GM18907 (cell line): ENCODE data around the gene DCTN2.
"Not testable (repeated sequence)": the region's sequence is repeated elsewhere in the genome, so short reads cannot be mapped to it uniquely, and the experiment has no call there.

ENCODE experiments used
- ATAC-seq: cut with Tn5 transposase; IDR thresholded peaks from one replicate; pipeline ENCODE4 v1.9.1; 2021; ENCODE audit warnings: mild to moderate bottlenecking, moderate library complexity; ENCODE audit not compliant: unreplicated experiment

Gene DCTN2

DNA sequence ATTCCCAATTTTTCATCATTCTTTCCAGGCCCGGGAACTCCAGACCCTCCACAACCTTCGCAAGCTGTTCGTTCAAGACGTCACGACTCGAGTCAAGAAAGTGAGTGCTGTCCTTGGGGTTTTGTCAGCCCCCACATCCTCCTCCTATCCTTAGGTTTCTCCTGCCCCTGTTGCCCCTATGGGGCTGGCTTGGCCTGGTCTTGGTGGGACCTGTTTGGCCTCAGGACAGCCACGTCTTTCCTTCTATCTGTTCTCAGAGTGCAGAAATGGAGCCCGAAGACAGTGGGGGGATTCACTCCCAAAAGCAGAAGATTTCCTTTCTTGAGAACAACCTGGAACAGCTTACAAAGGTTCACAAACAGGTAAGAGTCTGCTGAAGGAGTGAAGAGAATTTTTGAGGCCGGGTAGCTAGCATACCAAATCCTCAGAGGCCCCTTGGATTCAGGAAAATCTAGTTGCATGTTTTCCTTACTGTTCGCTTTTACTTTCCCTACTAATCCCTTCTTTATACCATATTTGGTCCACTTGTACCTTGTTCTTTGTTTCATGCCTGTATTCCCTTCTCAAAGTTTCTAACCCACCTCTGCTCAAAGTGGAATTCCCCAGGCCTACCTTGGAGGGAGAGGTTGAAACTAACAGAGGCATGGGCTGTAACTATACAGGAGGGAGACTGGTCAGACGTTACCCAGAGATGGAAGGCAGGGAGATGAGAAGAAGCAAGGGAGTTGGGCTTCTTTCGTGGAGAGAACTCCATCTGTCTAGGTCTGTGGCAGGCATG, 31.2 kb upstream of the DCTN2 start:
- no peak for ATAC-seq

DNA sequence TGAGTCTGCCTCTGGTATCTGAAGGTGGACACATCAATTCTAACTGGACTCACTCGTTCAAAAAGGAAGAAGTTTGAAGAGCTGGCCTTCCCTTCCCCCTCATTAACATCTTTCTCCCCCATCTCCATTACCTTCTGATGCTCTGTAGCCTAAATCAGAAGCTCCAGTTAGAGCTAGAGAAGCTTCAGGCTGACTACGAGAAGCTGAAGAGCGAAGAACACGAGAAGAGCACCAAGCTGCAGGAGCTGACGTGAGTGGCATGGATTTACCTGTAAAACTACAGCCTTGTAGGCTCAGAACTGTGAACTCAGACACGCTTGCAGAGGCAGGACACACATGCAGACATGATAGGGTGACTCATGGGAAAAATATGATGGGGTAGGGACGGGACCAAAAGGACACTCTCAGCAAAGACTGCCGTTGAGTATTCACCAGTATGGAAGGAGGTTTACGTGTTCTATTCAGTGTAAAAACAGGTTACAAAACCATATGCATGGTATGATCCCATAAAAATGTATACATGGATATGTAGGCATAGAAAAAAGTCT, 29.7 kb upstream of the DCTN2 start:
- no peak for ATAC-seq

- ATAC-seq = no peak
Observed at GRCh38 chr12:57575771-57576612, 29.0 kb upstream of the DCTN2 start.

DNA sequence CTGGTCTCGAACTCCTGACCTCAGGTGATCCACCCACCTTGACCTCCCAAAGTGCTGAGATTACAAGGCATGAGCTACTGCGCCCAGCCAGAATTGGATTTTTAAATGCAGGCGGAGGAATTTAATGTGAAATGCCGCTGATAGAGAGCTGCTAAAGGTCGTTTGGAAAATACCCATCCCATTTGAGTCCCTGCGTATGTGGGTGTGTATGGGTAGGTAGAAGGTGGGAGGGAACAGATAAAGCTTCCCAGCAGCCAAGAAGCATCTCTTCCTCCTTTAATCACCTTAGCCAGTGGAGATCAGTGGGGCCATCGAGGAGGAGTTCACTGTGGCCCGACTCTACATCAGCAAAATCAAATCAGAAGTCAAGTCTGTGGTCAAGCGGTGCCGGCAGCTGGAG, 27.8 kb upstream of the DCTN2 start:
- ATAC-seq = no peak

DNA sequence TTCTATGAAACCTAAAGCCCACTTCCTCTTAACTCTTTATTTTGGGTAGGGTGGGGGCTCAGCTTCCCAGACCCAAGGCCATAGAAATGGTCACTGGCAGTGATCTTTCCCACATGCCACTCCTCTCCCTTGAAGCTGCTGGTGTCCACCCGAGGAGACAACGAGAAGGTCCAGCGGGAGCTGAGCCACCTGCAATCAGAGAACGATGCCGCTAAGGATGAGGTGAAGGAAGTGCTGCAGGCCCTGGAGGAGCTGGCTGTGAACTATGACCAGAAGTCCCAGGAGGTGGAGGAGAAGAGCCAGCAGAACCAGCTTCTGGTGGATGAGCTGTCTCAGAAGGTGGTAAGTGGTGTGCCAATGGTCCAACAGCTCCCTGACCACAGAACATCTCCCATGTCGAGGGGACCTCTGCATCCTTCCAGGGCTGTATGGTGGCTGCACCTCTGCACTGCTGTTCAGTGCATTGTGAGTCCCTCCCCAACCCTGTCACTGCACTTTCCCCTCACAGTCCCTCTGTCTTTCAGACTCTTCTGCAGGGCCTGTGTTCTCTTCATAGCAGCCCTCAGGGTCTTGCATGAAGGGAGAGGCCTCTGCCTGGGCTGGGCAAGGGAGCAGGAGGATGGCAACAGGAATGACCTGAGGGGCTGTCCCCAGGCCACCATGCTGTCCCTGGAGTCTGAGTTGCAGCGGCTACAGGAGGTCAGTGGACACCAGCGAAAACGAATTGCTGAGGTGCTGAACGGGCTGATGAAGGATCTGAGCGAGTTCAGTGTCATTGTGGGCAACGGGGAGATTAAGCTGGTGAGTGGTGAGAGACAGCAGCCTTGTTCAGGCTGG, 25.2 kb upstream of the DCTN2 start:
- no peak for ATAC-seq

GRCh38 chr12:57570438-57570837, 23.4 kb upstream of the DCTN2 start:
- ATAC-seq = not testable (repeated sequence)

DNA sequence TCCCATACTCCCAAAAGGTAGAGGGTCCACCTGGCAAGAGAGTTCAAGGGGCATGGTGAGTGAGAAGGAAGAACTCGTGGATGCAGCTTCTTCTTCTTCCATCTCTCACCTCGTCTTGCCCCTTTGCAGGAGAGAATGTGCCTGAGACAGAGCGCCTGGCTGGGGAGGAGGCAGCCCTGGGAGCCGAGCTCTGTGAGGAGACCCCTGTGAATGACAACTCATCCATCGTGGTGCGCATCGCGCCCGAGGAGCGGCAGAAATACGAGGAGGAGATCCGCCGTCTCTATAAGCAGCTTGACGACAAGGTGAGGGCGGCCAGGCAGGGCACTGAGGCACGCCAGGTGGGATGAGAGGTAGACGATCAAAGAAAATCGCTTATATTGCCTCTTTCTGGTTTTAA, 22.9 kb upstream of the DCTN2 start:
- ATAC-seq = no peak

DNA sequence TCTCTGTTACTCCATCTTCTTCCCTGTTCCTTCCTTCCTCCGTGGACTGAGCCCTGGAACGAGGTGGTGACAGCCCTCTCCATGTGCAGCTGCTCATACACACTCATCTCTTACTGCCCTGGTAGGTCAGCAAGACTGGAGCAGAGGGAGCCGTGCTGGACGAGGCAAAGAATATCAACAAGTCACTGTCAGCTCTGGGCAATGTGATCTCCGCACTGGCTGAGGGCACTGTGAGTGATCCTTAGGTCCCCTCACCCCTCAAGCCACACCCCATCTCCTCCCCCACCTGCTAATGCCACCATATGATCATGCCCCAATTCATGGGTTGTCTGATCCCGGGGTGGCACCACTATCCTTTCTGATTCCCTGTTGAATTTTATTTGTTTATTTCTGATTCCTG, 21.8 kb upstream of the DCTN2 start:
- no peak for ATAC-seq

DNA sequence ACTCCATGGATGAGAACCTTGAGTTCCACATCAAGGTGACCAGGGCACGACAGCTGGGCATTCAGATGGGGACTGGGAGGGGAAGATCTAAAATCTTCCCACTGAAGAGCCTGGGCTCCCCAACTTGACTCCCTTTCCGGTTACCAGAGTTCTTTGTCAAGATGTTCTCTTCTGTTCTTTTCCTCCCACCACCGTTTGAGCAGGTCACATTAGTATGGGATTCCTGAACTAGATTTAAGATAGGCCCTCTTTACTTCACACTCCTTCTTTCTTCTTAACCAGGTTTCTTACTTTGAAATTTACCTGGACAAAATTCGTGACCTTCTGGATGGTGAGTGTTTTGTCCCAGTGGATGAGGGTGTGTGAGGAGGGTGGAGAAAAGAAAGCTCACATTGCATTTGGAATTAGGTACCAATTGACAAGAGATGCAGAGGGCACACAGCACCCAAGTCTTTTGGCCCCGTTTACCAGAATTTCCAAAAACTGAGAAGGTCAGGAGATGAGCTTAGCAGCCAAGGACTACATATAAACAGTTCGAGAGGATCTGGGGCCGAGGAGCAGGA, 17.3 kb upstream of the DCTN2 start:
- ATAC-seq = no peak

DNA sequence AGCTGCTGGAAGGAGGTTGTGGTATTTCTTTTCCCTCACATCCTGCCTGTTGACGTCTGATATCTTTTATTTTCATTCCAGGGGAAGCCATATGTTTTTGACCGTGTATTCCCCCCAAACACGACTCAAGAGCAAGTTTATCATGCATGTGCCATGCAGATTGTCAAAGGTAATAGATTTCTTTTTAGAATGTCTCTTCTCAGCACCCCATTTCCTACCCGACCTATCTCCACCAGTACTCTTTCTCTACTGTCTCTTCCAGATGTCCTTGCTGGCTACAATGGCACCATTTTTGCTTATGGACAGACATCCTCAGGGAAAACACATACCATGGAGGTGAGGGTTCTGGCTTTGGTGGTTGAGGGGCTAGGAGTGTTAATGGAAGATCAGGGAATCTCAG, 16.4 kb upstream of the DCTN2 start:
- ATAC-seq = no peak

DNA sequence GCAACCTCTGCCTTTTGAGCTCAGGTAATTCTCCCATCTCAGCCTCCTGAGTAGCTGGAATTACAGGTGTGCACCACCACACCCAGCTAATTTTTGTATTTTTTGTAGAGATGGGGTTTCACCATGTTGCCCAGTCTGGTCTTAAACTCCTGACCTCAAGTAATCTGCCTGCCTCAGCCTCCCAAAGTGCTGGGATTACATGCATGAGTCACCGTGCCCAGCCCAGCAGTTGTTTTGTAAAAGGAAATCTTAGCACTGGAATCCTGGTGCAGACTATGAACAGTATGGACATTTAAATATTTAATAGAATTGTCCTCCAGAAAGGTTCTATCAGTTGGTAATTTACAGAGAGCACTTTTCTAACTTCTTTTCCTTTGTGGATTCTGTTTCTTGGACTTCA, 14.1 kb upstream of the DCTN2 start:
- ATAC-seq = not testable (repeated sequence)

GRCh38 chr12:57560516-57560915, 13.5 kb upstream of the DCTN2 start:
- ATAC-seq = no peak

DNA sequence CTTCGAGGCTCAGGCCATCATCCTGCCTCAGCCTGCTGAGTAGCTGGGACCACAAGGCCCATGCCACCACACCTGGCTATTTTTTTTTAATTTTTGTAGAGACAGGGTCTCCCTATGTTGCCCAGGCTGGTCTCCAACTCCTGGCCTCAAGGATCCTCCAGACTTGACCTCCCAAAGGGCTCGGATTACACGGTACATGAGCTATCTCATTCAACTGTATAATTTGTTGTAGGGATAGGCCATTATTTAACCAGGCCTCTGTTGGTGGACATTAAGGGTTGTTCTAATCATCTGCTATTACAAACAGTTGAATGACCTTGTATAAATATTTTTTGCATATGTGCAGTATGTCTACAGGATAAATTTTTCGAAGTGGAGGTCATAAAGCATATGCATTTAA, 11.9 kb upstream of the DCTN2 start:
- no peak for ATAC-seq

DNA sequence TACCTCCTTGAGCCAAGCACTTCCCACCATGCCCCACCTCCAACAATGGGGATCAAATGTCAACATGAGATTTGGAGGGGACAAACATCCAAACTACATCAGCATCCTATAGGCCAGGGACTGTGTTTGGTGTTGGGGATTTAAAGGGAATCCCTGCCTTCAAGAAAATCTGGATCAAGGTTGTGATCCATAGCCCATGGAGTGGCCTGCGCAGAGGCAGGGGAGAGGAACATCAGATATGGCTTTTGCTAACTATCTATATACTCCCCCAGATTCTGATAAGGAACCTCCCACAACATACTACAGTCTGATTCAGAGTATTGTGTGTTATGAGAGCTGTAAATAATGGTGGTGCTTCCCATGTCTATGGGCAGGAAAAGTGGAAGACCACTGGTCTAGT, 7.9 kb upstream of the DCTN2 start:
- no peak for ATAC-seq

- ATAC-seq = no peak
Observed at GRCh38 chr12:57554453-57554852, 7.5 kb upstream of the DCTN2 start.

DNA sequence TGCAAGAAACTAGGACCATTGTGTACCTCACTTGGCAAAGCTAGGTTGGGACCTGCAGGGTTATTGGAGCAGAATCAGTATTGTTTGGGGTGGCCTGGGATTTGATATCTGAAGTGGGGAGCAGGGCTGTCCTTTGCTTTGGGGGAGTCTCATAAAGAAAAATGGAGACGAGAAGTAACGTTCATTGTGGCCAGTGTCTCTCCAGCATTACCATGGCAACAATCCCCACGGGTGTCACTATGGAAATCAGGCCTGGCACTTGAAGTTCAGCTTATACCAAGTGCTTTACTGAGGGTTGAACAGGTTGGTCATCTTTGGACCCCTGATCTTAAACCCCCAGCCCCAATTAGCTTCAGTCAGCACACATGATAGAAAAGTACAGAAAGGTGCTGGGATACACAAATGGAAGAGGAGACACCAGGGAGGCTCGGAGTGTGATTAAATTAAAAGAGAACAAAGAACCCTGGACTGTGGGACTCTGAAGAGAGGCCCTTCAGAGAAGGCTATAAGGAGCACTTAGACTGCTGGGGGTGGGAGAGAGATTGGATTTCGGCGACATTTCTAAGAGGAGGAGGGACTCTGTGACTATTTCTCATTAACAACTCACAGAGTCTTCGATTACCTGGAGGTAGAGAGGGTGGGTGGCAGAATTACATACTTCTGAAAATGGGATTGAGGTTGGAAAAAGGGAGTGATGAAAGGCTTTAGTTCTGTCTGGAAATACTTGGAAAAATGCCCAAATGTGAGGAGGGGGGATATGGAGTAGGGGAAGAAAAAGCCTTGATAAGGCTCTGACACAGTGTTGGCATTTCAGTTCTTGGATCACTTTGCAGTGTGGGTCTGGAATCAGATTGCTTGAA, 6.6 kb upstream of the DCTN2 start:
- no peak for ATAC-seq

DNA sequence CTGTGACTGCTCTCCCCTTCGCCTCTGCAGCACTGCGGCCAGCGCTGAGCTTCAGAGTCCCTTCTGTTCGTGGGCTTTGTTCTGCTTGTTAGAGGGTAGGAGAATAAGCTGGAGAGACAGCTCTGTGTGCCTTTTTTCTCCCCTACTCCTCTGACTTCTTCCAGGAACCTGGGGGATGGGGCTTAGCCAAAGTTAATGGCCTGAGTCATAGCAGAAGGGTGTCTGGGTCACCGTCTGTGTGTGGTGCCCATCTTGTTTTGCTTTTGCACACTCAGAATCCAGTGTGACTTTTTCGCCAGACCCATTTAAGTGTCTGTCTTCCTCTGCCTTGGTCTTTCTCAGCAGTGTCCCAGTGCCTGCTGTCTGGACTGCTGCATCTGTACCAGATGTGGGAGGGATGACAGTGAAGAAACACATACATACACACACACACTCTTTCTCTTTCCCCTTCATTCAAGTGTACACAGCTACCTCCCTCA, 5.9 kb upstream of the DCTN2 start:
- no peak for ATAC-seq

GRCh38 chr12:57552306-57552651, 5.3 kb upstream of the DCTN2 start:
- no peak for ATAC-seq

DNA sequence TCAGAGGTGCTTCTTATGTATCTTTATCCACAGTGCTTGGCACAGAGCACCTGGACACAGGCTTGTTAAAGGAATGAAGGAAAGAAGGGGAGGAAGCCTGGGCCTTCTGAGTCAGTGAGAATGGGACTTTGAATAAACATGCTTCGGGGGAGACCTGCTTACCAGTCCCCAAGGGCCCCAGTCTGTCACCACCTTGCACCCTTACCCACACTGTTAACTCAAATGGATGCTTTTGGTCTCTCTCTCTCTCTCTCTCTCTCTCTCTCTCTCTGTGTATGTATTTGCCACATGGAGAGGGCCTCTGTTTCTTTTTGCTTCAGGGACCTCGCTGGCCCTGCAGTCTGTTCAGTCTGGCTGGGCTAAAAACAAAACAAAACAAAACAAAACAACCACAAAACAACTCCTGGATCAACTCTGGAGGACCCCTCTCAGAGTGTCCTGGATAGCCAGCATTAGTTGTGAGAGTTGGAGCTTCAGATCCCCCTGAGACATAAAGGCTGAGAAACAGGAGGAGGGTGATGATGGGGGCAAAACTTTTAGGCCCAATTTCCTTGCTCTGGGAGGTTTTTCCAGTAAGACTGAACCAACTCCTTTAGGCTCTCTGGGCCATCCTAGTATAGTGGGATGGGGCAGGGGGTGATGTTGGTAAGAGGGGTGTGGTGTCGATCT, 4.8 kb upstream of the DCTN2 start:
- no peak for ATAC-seq
